ENCODE results near the gene DRP2. TPM values are rescaled to one million over a fixed set of nuclear protein-coding genes. Genes with fewer than 3 reads are reported as not detected.
"Not testable (repeated sequence)": the region's sequence is repeated elsewhere in the genome, so short reads cannot be mapped to it uniquely, and the experiment has no call there.

DRP2 gene
- total and polyA plus RNA-seq, 2 of the 13 experiments (the other 11 are each of a cell fraction or from before 2014, with no cell fraction given), result 0.04 to 0.07 TPM

DNA sequence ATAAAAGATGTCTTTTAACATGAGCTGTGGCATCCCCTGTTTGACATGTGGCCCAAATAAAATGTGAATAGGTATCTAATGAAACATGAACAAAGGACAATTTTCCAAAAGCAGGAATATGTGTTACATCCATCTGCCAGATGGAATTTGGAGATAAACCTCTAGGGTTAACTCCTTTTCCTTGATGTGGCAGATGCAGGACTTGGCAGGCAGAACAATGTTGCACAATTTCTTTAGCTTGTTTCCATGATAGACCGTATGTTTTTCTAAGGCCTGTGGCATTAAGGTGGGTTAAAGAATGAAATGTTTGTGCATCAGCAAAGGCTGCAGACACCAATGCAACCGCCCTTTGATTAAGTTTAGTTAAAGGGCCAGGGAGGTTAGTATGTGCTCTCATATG lies 34.7 kb upstream of the DRP2 start:
- H3K4me2 ChIP-seq (ENCODE audit: low read depth, low read length); H3K9me3 ChIP-seq (ENCODE audit: low read length); CTCF ChIA-PET (ENCODE audit: low intra/inter-chr PET ratio, low total read pairs); H3K4me3 ChIP-seq (replicated peaks in 1 of 3; ENCODE audit: insufficient read depth in 1 of 3, low read depth in 2 of 3, low read length in 3 of 3); ATAC-seq; FAIRE-seq; POLR2A ChIA-PET; intact Hi-C loops (cut with micrococcal nuclease; ENCODE audit: unreplicated experiment); H4K20me1 ChIP-seq (ENCODE audit: insufficient read depth, low read length); H3K36me3 ChIP-seq (replicated peaks in 1 of 2; ENCODE audit: control insufficient read depth in 1 of 2, insufficient read depth in 2 of 2, low read length in 2 of 2); DNase-seq (ENCODE audit: low spot score); H3K79me2 ChIP-seq (ENCODE audit: insufficient read depth, low read length); H3K4me1 ChIP-seq (ENCODE audit: insufficient read depth, low read length); BruUV-seq (replicated peaks); H2AFZ ChIP-seq (ENCODE audit: low read length); H3K27me3 ChIP-seq (ENCODE audit: control insufficient read depth in 1 of 2, insufficient read depth in 2 of 2, low read length in 2 of 2); H3K27ac ChIP-seq (ENCODE audit: extremely low read length, insufficient read depth, low read length); H3K9ac ChIP-seq (ENCODE audit: insufficient read depth, low read depth, low read length): not testable (repeated sequence)
- in situ Hi-C loops (cut with HindIII; ENCODE audit: extremely low pct_ligation_motif_present, low pct_unique_long_range_greater_than_20kb), result loop anchor here (25.0 kb wide), 1 partner anchor 298 kb away; no protein-coding TSS in a partner anchor
- 0% methylated on average over 2 of the region's 2 CpGs for whole genome bisulfite sequencing (ENCODE audit: low lambda C conversion rate)

GRCh38 chrX:101187961-101188360 lies 31.6 kb upstream of the DRP2 start:
- FAIRE-seq; H3K4me3 ChIP-seq (replicated peaks in 1 of 3; ENCODE audit: insufficient read depth in 1 of 3, low read depth in 2 of 3, low read length in 3 of 3); H2AFZ ChIP-seq (ENCODE audit: low read length); H3K36me3 ChIP-seq (replicated peaks in 1 of 2; ENCODE audit: control insufficient read depth in 1 of 2, insufficient read depth in 2 of 2, low read length in 2 of 2); H3K4me2 ChIP-seq (ENCODE audit: low read depth, low read length); H4K20me1 ChIP-seq (ENCODE audit: insufficient read depth, low read length); H3K9ac ChIP-seq (ENCODE audit: insufficient read depth, low read depth, low read length); CTCF ChIA-PET (ENCODE audit: low intra/inter-chr PET ratio, low total read pairs); H3K9me3 ChIP-seq (ENCODE audit: low read length); POLR2A ChIA-PET; intact Hi-C loops (cut with micrococcal nuclease; ENCODE audit: unreplicated experiment); BruUV-seq (replicated peaks); H3K4me1 ChIP-seq (ENCODE audit: insufficient read depth, low read length); H3K27me3 ChIP-seq (ENCODE audit: control insufficient read depth in 1 of 2, insufficient read depth in 2 of 2, low read length in 2 of 2); DNase-seq (ENCODE audit: low spot score); H3K79me2 ChIP-seq (ENCODE audit: insufficient read depth, low read length); ATAC-seq; H3K27ac ChIP-seq (ENCODE audit: extremely low read length, insufficient read depth, low read length): not testable (repeated sequence)
- 20% methylated on average over 5 of the region's 5 CpGs for WGBS (ENCODE audit: low lambda C conversion rate)
- in situ Hi-C loops (cut with HindIII; ENCODE audit: extremely low pct_ligation_motif_present, low pct_unique_long_range_greater_than_20kb), result loop anchor here (25.0 kb wide), 1 partner anchor 301 kb away; no protein-coding TSS in a partner anchor

GRCh38 chrX:101190736-101191135 lies 28.9 kb upstream of the DRP2 start:
- peaks cover 8% of the 10 kb centered on the region; the same call in 1 of the 2 replicates for H3K4me1 ChIP-seq (ENCODE audit: insufficient read depth, low read length)
- no peak for ATAC-seq
- FAIRE-seq, result no peak
- H3K4me2 ChIP-seq (ENCODE audit: low read depth, low read length), result no peak overlapping the region
- BruUV-seq (replicated peaks), result no TSS peak
- H3K79me2 ChIP-seq (ENCODE audit: insufficient read depth, low read length), result no peaks in the 10 kb centered on the region
- WGBS (ENCODE audit: low lambda C conversion rate), result 56% methylated on average over 1 of the region's 1 CpG
- CTCF ChIA-PET (ENCODE audit: low intra/inter-chr PET ratio, low total read pairs), result no interaction called here
- no peak for DNase-seq (ENCODE audit: low spot score)
- no peak overlapping the region for H2AFZ ChIP-seq (ENCODE audit: low read length)
- H3K27me3 ChIP-seq (ENCODE audit: control insufficient read depth in 1 of 2, insufficient read depth in 2 of 2, low read length in 2 of 2), result no peaks in the 10 kb centered on the region
- no peaks in the 10 kb centered on the region for H3K36me3 ChIP-seq (replicated peaks in 1 of 2; ENCODE audit: control insufficient read depth in 1 of 2, insufficient read depth in 2 of 2, low read length in 2 of 2)
- no peak overlapping the region for H3K27ac ChIP-seq (ENCODE audit: extremely low read length, insufficient read depth, low read length)
- POLR2A ChIA-PET, result no interaction called here
- intact Hi-C loops (cut with micrococcal nuclease; ENCODE audit: unreplicated experiment) (no loop called here), in situ Hi-C loops (cut with HindIII; ENCODE audit: extremely low pct_ligation_motif_present, low pct_unique_long_range_greater_than_20kb) (loop anchor here (25.0 kb wide), 1 partner anchor 303 kb away; no protein-coding TSS in a partner anchor)
- H3K9ac ChIP-seq (ENCODE audit: insufficient read depth, low read depth, low read length), result no peak overlapping the region
- H3K9me3 ChIP-seq (ENCODE audit: low read length), result no peaks in the 10 kb centered on the region
- H3K4me3 ChIP-seq (replicated peaks in 1 of 3; ENCODE audit: insufficient read depth in 1 of 3, low read depth in 2 of 3, low read length in 3 of 3), result no peak overlapping the region
- TF ChIP-seq SP4 (CRISPR knock-in tag; IDR thresholded peaks at IDR 0.05), result no peak
- no peak for TF ChIP-seq ZSCAN21 (CRISPR knock-in tag; IDR thresholded peaks at IDR 0.05; ENCODE audit: borderline replicate concordance)
- no peak for TF ChIP-seq ZNF674 (CRISPR knock-in tag; IDR thresholded peaks at IDR 0.05; ENCODE audit: low read depth)
- no peak for TF ChIP-seq NONO (IDR thresholded peaks at IDR 0.05)
- TF ChIP-seq NONO (CRISPR knock-in tag; conservative IDR thresholded peaks at IDR 0.05), result no peak
- no peaks in the 10 kb centered on the region for H4K20me1 ChIP-seq (ENCODE audit: insufficient read depth, low read length)
